GM18511 (cell line): ENCODE measurements around the gene HEATR5B.
"Not testable (repeated sequence)": the region's sequence is repeated elsewhere in the genome, so short reads cannot be mapped to it uniquely, and the experiment has no call there.

ENCODE experiments used
- ATAC-seq: cut with Tn5 transposase; IDR thresholded peaks from one replicate; pipeline ENCODE4 v1.9.1; 2021; ENCODE audit warnings: mild to moderate bottlenecking, moderate library complexity; ENCODE audit not compliant: unreplicated experiment

HEATR5B gene

DNA sequence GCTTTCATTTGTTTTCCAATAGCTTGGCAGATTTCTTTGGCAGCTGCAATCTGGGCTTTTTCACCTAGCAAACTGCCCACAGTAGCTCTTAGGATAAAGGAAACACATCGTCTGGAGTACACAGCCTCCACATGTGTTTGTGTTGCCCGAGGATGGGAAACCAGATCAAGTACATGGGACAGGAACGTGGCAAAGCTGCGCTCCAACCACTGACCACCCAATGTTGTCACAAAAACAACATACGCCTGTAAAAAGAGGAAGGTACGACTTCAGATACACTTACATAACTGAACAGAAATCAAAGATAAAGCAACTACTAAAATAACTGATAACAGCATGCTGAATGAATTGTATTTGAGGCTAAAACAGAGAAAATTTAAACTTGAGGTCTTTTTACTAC lies 15.5 kb downstream of the HEATR5B start:
- ATAC-seq = no peak

DNA sequence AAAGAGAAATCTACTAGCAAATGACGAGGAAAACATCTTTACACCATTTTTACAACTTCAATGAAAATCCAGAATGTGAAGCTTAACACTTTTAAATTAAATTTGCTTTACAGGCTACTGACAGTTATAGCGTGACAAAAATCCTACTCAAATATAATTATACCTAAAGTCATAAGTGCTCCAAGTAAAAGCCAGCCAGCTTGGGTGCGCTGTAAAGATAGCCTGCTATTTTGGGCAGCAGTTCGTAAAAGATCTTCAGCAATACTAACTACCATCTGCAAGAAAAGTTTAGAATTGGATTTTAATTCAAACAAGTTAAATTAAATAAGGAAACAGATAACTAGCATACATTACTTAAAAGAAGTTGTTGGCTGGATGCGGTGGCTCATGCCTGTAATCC lies 22.4 kb downstream of the HEATR5B start:
- ATAC-seq = no peak

DNA sequence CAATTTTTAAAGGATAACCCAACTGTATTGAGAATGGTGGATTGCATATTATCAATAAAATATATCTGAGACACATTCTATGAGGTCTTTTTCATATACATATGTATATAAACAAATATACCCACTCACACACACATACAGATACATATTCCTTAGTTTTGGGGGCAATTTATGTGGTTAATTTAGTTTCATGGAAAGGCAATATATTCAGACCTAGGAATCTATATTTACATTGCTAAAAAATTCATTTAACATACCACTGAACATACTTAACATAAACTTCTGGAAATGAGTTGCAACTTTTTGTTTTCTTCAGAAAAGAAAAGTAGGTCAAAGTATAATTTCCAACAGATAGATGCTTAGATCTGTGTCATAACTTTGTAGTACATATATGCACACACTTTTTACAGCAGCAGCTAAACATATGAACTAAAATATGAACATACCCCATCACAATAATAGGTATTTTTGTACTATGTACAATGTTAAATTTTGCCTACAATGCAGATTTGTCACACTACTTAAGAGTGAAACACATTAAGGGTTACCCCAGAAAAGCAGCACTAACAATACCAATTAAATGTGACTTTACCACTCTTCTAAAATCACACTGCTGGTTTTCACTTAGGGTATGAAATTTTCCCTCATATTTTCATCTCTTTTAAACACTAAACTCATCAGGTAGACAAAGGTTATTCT lies 23.0 kb downstream of the HEATR5B start:
- ATAC-seq = no peak

DNA sequence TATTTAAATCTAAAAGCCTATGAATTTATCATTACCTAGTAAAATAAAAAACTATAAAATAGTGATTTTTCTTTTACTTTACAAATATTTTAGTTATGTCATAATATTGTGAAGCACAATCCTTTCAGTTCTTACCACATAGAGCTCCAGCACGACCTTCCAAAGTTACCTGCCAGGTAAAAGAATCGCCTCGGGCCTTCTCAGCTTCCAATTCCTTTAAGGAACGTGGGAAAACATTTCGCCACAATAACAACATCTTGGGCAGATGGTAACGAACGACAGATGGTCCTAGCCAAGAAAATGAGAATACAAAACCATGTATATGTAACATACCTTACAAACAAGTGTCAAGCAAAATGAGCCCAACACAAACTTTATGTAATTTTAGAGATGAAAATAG lies 23.7 kb downstream of the HEATR5B start:
- ATAC-seq = no peak

DNA sequence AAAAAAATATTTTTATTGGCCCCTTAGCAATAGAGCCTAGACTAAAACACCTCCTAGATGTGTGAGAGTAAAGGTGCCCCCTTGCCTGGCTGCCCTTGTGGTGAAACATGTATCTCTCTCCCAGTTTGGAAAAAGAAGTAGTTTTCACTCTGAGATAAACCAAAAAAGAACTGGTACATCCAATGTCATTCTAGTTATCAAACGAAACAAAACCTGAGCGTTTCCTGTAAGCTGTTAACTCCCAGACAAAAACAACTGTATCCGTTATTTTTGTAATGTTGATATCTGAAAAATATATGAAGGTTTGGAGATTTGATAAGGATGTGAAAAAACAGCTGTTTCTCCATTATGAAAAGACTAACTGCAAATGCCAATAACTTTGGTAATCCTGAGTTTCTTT lies 24.3 kb downstream of the HEATR5B start:
- ATAC-seq = no peak

DNA sequence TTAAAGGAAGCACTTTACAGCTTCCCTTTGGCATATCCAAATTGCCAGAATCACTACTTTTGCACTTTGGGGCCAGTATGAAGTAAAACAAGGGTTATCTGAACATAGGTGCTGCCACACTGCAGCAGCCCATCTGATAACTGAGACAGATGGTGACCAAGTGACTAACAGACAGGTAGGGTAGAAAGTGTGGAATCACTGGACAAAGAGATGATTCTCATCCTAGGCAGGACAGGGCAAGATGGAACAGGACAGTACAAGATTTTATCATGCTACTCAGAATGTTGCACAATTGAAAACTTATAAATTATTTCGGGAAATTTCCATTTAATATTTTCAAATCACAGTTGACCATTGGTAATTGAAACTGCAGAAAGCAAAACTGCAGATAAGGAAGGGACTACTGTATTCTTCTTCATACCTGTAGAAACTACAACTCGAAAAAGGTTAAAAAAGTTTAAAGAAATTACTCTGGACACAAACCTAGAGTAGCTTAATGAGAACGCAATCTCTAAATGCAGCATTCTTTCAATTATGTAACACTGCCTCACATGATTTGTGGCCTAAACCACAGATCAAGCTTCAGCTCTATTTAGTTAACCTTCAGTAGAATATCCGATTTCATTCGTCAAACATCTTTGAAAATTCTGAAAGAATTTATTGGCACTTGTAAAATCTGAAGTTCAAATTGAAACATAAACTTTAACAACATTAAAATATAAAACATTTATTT lies 31.4 kb downstream of the HEATR5B start:
- ATAC-seq = no peak

DNA sequence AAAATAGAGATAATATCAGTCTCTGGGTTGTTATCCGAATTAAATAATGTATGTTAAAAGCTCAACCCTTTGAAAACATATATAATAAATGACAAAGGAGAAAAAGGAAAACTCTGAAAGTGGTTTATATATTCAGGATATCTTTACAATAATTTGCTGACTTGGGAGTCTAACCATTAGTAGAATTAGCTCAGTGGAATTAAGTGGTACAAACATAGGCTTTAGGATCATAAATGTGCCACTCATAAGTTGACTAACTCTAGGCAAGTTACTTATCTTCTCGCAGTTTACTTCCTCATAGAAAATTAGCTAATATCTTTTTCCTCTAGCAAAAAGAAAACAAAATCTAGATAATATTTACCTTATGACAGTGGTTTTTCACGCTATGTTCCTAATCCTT lies 44.6 kb downstream of the HEATR5B start:
- no peak for ATAC-seq

DNA sequence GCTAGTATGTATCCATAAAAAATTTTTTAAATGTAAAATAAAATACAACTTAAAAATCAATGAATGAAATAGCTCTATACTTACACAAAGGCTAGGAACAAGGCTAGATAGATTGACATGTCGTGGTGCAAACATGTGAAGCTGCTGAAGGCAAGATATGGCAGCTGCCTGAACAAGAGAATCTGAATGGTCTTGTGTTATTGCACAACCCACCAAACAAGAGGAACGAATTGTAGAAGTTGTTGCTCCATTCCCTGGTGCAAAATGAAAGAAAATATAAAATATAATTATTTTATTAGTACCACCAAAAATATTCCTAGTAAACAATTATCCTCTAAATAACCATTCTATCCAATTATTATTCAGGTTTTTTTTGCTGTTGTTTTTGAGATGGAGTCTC lies 46.4 kb downstream of the HEATR5B start:
- ATAC-seq = no peak

DNA sequence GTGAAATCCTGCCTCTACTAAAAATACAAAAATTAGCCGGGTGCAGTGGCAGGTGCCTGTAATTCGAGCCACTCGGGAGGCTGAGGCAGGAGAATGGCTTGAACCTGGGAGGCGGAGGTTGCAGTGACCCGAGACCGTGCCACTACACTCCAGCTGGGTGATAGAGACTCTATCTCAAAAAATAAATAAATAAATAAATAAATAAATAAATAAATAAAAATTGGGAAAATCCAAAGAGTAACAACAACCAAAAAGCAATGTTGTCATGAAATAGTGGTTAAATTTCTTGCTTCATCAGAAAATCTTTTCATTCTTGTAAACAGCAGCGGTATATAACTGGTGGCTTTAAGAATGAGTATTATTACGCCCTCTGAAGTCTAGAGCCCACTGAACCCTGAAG lies 54.4 kb downstream of the HEATR5B start:
- ATAC-seq = no peak

DNA sequence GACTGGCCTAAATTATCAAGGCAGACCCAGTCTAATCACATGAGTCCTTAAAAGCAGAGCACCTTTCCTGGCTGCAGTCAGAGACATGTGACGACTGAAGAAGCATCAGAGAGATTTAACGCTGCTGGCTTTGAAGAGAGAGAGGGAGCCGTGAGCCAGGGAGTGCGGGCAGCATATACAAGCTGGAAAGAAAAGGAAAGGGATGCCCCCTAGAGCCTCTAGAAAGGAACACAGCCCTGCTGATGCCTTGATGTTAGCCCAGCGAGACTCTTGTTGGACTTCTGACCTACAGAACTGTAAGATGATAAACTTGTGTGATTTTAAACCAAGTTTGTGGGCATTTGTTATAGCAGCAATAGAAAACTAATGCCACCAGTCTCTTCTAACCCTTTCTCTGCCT lies 58.1 kb downstream of the HEATR5B start:
- no peak for ATAC-seq

DNA sequence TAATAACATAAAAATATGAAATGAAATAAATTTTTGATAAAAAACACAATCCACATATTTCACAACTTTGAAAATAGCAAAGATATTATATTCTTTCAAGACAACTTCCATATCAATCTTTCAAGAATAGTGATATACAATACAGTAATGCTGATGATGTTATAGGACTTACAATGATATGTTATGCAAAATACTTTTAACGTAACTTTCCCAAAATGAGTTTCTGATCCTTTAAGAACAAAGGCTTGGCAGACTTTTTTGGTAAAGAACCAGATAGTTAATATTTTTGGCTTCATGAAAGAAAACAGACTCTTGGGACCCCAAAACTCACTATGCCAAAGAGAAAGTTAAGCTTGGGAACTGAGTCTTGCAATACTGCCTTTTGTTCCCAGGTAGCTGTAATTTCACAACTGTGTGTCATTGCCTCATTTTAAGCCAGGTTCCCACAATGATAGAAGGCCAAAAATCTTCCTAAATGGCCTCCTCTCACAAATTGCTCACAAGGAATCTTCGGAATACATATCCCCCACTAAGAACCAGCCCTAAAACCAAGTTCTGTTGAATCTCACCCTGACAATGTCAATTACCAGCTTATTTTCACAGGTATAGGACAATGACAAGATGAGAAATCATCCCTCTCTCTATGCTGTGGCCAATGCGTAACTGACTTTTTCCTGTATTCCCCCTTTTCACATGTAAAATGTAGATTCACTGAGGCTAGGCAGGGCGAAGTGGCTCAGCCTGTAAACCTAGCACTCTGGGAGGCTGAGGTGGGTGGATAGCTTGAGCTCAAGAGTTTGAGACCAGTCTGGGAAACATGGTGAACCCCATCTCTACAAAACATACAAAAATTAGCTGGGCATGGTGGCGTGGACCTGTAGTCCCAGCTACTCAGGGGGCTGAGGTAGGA lies 63.0 kb downstream of the HEATR5B start:
- ATAC-seq = no peak

DNA sequence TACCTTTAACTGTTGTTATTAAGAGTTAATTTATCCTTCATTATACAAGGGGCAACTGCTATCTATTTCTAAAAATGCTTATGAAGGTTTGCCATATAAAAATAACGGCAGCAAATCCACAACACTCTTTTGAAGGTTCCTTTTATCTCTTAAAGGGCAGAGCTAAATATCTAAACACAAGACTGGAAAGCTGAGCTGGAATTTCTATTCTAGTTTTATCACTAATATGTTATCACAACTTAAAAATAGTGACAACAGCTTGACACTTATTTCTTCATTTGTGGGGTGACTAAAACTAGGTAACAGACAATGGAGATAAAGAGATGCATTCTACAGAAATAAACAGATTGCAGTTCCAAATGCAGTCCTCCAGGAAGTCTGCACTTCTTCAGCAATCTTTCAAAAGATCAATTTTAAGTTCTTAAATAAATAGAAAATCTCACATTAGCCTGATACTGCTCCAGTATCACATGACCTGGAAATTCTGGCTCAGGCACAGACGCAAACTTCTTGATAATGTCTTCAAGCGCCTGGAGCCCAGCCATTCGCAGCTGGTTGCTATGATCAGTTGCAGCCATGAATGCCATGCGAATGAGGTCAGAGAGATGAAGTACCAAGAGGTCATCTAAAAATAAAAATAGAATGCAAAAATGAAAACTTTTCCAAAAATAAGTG lies 63.8 kb downstream of the HEATR5B start:
- no peak for ATAC-seq

DNA sequence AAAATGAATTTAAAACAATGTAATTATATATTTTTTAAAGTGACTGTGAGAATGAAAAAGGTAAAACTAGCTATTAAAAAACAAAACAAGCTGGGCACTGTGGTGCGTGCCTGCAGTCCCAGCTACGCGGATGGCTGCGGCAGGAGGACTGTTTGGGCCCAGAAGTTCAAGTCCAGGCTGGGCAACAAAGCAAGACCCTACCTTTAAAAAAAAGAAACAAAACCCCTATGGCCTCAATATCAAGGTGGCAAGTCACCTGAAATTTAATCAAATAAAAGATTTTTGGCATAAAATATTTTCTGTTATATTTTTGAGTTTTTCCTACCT lies 70.9 kb downstream of the HEATR5B start:
- peak; percentile 25 for ATAC-seq

DNA sequence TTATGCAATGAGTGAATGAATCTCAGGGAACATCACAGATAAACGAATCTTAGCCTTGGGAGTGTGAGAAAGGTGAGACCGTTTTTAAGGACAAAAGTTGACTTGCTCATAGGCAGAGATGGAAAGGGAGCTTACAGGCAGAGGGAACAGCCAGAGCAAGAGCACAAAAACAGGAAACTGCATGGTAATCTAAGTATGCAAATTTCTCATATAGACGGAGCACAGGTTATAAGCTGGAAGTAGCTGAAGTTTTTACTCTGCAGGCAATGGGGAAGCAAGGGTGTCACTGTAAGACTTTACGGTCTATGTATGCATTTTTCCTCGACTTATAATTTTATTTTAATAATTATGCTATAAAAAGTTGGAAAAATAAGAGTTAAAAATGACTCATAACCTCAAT lies 73.0 kb downstream of the HEATR5B start:
- ATAC-seq = no peak

DNA sequence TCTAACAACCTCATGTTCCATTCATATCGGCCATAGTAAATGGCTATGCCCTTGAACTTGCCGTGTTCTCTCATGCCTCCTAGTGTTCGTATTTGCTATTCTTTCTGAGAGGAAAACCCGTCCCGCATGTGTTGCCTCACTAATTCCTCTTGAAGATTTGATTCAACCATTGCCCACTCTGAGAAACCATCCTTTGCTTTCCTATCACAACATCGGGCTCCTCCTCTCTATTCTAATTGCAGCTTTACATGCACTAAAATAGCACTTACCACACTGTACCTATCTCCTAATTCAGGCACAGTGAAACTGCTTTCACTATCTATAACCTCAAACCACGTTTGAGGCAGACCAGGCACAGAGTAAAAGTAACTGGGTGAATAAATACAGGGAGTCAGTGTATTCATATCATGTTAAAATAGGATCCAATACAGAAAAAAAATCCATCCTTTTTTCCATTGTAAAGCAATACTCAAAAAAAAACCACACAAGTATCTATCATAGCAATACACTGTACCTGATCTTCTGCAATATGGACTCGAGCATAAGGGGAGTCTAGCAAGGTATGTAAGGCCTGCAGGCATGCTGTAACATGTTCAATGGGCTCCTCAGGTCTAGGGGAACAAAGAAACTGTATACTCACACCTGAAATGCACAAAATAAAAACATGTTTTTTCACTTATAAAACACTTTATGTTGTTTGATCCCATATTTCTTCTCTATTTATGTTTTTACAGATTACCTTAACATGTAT lies 78.9 kb downstream of the HEATR5B start:
- peak; percentile 100 for ATAC-seq

DNA sequence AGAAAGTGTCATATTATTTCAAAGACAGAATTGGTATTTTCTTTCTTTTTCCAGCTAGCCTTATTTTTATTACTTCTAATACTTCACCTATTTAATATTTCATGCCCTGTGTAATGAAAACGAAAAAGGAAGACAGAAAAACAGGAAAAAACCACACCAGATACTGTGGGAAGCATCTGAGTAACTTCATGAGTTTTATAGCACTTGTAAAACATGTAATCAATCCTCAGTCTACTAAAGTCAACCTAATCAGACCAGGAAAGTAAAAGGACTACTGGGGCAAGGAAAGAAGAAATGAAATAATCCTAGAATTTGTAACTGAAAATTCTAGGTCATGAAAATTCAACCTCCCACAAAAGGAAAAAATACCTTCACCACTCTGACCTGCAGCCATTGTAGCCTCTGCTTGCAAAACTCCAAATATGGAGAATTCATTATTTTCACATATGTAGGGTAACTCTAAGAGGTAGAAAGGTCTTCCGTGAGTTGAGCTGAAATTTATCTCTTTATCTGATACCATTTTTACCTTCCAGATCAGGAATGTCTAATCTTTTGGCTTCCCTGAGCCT lies 83.1 kb downstream of the HEATR5B start:
- ATAC-seq = no peak

DNA sequence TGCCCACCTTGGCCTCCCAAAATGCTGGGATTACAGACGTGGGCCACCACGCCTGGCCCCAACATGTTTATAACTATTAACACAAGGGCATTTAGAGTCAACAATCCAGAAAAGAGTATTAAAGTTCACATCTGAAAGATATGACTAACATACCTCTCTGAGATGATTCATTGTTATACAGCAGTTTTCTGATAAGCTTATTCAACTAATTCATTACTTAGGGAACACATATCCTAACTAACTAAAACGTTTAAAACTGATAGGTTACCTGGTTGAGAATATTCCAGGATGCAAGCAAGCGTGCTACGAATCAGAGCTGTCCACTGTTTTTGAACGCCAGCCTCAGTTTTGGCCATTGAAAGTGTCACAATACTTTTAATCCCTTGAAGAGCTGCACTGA lies 83.9 kb downstream of the HEATR5B start:
- ATAC-seq = no peak

DNA sequence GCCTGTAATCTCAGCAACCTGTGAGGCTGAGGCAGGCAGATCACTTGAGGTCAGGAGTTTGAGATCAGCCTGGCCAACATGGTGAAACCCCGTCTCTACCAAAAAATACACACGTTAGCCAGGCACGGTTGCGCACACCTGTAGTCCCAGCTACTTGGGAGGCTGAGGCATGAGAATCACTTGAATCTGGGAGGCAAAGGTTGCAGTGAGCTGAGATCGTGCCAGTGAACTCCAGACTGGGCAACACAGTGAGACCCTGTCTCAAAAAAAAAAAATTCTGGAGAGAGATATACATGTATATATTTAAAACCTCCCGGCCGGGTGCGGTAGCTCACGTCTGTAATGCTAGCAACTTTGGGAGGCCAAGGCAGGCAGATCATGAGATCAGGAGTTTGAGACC lies 84.8 kb downstream of the HEATR5B start:
- not testable (repeated sequence) for ATAC-seq

DNA sequence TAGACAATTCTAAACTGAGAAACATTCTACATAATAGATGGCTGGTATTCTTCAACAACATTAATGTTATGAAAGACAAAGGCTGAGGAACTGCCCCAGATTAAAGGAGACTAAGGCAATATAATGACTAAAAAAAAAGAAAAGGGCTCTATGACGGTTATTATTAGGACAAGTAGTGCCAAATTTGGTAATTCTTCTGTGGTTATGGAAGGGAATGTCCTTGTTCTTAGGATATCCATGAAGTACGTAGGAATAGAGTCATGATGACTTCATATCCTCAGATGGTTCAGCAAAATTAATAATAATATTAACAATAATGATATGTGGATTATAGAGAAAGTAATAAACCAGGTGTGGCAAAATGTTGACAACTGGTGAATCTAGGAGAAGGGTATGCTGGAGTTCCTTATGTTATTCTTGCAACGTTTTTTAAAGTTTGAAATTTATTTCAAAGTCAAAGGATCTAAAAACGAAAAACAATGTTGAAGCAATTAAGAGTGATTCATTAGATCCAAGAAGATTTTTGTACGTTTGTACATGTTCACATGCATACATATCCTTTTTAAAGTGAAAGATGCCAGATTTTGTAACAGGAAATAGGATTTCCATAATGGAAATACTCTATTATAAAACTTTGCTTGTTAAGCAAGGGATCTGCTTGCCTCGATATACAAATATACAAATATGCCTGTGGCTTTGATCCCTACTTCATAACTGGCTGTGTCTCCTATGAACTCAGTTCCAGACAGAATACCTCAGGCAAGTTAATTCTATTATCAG lies 90.1 kb downstream of the HEATR5B start:
- no peak for ATAC-seq
